ENCODE results near the gene ATP2C2. TPM values are rescaled to one million over a fixed set of nuclear protein-coding genes. Genes with fewer than 3 reads are reported as not detected.
"Not testable (repeated sequence)": the region's sequence is repeated elsewhere in the genome, so short reads cannot be mapped to it uniquely, and the experiment has no call there.

The ATP2C2 gene
- total RNA-seq, 4 donors from 2014 or later: 1.3 TPM; not detected in 3

- DNase-seq (ENCODE audit: low spot score) (no peak), ATAC-seq (ENCODE audit: low FRiP score) (no peak)
Observed at GRCh38 chr16:84392031-84392360, 23.7 kb downstream of the ATP2C2 start.

GRCh38 chr16:84396082-84396481 lies 27.7 kb downstream of the ATP2C2 start:
- not testable (repeated sequence) for ATAC-seq (ENCODE audit: low FRiP score); DNase-seq (ENCODE audit: low spot score)

More at GRCh38 chr16:84392031-84392360, 23.7 kb downstream of the ATP2C2 start:
- TF ChIP-seq, protein P1, sequence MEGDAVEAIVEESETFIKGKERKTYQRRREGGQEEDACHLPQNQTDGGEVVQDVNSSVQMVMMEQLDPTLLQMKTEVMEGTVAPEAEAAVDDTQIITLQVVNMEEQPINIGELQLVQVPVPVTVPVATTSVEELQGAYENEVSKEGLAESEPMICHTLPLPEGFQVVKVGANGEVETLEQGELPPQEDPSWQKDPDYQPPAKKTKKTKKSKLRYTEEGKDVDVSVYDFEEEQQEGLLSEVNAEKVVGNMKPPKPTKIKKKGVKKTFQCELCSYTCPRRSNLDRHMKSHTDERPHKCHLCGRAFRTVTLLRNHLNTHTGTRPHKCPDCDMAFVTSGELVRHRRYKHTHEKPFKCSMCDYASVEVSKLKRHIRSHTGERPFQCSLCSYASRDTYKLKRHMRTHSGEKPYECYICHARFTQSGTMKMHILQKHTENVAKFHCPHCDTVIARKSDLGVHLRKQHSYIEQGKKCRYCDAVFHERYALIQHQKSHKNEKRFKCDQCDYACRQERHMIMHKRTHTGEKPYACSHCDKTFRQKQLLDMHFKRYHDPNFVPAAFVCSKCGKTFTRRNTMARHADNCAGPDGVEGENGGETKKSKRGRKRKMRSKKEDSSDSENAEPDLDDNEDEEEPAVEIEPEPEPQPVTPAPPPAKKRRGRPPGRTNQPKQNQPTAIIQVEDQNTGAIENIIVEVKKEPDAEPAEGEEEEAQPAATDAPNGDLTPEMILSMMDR (IDR thresholded peaks at IDR 0.05): no peak

GRCh38 chr16:84396537-84397008 lies 28.2 kb downstream of the ATP2C2 start:
- ATAC-seq (ENCODE audit: low FRiP score): no peak
- TF ChIP-seq, protein P1 (IDR thresholded peaks at IDR 0.05): no peak

DNA sequence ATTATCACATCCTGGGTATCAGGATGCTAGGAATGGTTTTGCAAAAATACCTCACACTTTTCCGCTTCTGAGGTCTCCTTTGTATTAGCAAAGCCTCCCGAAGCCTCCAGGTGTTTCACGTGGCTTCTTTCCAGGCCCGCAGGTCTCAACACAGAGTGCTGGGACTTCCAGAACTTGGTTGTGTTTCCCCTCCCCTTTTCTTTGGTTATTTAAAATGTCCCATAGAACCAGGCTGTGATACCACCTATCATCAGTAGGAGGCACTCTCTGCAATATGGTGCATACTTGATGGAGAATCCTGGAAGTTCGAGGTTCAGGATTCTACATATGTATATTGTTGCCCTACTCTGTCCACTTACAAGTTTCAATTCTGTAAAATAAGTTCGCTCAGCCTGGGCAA lies 28.8 kb downstream of the ATP2C2 start:
- TF ChIP-seq, protein P1 (IDR thresholded peaks at IDR 0.05): no peak
- DNase-seq (ENCODE audit: low spot score) (no peak), ATAC-seq (ENCODE audit: low FRiP score) (no peak)

More at GRCh38 chr16:84396537-84397008, 28.2 kb downstream of the ATP2C2 start:
- no peak for DNase-seq (ENCODE audit: low spot score)

DNA sequence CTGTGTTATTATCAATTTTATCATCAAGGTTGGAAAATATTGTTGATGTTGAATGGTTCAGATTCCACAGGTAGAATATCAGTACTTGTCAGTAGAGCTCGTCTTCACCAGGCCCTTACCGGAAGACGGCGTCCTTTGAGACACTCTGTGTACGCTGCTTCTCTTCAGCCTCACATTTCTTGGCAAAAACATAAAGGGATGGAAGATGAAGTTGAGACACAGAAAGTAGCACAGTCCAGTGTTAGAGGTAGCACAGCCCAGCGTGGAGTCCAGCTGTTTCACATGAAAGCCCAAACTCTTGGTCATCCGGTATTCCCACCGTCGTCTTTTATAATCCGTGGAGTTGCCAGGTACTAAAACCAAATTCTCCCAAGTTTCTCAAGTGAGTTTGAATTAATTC lies 30.4 kb downstream of the ATP2C2 start:
- DNase-seq (ENCODE audit: low spot score): no peak
- TF ChIP-seq, protein P1 (IDR thresholded peaks at IDR 0.05): no peak
- no peak for ATAC-seq (ENCODE audit: low FRiP score)

DNA sequence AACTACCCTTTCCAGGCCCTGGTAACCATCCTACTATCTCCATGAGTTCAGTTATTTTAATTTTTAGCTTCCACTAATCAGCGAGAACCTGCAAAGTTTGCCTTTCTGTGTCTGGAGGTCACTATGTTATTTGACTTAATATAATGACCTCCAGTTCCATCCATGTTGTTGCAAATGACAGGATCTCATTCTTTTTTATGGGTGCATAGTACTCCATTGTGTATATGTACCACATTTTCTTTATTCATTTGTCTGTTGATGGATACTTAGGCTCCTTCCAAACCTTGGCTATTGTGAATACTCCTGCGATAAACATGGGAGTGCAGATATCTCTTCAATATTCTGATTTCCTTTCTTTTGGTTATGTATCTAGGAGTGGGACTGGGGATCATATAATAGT lies 31.6 kb downstream of the ATP2C2 start:
- DNase-seq (ENCODE audit: low spot score); ATAC-seq (ENCODE audit: low FRiP score): not testable (repeated sequence)

DNA sequence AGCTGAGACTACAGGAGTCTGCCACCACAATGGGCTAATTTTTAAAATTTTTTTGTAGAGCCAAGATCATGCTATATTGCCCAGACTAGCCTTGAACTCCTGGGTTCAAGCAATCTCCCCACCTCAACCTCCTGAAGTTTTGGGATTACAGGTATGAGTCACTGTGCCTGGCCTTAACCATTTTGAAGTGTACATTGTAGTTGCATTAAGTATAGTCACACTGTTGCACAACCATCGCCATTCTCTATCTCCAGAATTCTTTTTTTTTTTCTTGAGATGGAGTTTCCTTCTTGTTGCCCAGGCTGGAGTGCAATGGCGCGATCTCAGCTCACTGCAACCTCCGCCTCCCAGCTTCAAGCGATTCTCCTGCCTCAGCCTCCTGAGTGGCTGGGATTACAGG lies 35.1 kb downstream of the ATP2C2 start:
- not testable (repeated sequence) for DNase-seq (ENCODE audit: low spot score); ATAC-seq (ENCODE audit: low FRiP score)

DNA sequence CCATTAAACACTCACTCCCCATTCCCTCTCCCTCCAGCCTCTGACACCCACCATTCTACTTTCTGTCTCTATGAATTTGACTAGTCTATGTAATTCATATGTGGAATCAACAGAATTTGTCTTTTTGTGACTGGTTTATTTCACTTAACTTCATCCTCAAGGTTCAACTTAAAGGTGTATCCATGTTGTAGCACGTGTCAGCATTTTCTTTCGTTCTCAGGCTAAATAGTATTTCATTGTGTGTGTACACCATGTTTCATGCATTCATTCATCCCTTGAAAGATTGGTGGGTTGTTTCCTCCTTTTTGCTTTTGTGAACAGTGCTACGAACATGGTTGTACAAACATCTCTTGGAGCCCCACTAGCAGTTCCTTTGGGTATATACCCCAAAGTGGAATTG lies 36.0 kb downstream of the ATP2C2 start:
- DNase-seq (ENCODE audit: low spot score) (no peak), ATAC-seq (ENCODE audit: low FRiP score) (no peak)
- TF ChIP-seq, protein P1 (IDR thresholded peaks at IDR 0.05): no peak
